ENCODE measurements around the gene CACNA1D.

Gene CACNA1D

DNA sequence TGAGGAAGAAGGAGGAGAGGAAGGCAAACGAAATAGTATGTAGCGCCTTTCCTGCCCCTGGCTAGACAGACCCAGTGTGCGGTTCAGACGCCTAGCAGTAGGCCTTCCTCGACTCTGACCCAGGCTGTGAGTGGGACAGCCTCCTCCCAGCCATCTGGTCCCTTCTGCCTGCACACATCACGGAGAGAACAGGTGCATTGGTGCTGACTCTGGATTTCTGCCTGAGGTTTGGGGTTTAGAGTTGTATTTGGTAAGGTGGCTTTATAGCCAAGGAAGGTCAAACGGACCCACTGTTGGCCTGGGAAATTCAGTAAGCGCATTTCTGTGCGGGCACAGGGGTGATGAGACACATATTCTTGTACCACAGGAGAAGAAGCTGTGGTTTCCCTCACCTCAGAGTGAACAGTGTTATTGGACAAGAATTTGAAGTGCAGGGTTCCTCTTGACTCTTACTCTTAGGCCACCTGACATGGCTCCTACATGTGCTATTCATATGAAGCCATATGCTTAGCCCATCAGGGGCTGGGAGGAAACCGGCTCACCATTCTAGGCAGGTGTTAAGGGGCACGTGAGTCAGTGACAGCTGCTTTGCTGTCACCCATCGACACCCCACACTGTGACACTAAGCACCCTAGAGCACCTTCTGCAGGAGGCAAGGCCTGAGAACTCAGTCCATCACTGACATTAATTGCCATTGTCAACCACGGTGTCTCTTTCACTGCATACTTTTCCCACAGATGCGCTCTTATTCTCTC lies 208.5 kb downstream of the CACNA1D start:
- H3K4me1 Mint-ChIP-seq = no peaks in the 10 kb centered on the region
- H3K27me3 Mint-ChIP-seq = peaks cover 3% of the 10 kb centered on the region
- ATAC-seq (ENCODE audit: low read depth) (no peak), DNase-seq (ENCODE audit: low spot score in 2 of 2) (peak in 1 of 2 donors; percentile 7)
- no peak overlapping the region for H3K27ac Mint-ChIP-seq
- no peak overlapping the region for H3K4me3 Mint-ChIP-seq
- H3K36me3 Mint-ChIP-seq = no peaks in the 10 kb centered on the region
- H3K9me3 Mint-ChIP-seq = no peaks in the 10 kb centered on the region

DNA sequence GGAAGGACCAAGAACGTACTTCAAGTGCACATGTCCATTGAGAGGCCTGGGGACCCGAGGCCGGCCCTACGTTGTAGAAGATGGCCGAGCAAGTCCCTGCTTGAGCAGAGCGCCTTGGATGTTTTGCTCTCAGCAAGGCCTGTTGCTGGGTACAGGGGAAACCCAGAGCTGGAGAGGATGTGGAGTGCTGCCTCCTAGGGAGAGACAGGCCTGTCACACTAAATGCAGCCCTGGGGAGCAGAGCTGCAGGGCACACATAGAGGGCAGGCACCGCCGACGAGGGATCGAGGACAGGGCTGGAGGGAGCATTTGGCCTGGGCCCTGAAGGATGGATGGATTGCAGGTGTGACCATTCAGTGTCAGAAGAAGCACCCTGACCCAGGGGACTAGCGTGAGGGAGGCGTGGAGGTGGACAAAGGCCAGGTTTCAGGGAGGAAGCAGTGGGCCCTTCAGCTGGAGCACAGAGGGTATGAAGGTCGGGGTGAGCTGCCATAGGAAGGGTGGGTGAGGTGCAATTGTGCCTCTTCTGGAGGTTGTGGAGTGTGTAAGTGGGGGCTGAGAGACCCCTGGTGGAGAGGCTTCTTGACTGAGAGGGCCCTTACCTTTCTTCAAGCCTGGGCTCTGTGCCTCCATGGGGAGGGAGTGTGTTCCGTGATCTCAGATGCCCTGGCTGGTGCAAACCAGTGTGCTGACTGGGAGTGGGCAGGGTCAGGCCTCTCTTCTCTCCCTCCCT lies 209.4 kb downstream of the CACNA1D start:
- Mint-ChIP-seq H3K4me3 (no peak overlapping the region), H3K9me3 (no peaks in the 10 kb centered on the region), H3K27ac (no peak overlapping the region), H3K4me1 (no peaks in the 10 kb centered on the region), H3K27me3 (peaks cover 1% of the 10 kb centered on the region), H3K36me3 (no peaks in the 10 kb centered on the region)
- no peak for ATAC-seq (ENCODE audit: low read depth)
- DNase-seq (ENCODE audit: low spot score in 2 of 2) = peak in 1 of 2 donors; percentile 9

DNA sequence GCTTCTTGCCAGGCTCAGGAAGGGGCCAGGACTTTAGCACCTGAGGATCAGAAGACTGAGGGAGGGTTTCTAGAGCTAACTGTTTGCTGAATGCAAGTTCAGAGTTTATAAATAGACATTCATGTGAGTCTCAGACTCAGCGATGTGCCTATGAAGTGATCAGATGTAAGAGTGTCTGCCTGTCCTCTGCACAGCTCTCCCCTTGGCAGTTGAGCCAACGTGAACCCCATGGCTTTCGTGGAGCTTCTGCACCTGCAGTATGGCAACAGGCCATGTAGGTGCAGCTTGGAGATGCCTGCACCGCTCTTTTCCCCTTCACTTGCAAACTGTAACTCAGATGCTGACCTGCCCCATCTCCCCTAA lies 209.9 kb downstream of the CACNA1D start:
- Mint-ChIP-seq H3K36me3 (no peaks in the 10 kb centered on the region), H3K4me3 (no peak overlapping the region), H3K4me1 (no peaks in the 10 kb centered on the region), H3K27me3 (peaks cover 1% of the 10 kb centered on the region), H3K27ac (no peak overlapping the region), H3K9me3 (no peaks in the 10 kb centered on the region)
- ATAC-seq (ENCODE audit: low read depth) (no peak), DNase-seq (ENCODE audit: low spot score in 2 of 2) (no peak)

DNA sequence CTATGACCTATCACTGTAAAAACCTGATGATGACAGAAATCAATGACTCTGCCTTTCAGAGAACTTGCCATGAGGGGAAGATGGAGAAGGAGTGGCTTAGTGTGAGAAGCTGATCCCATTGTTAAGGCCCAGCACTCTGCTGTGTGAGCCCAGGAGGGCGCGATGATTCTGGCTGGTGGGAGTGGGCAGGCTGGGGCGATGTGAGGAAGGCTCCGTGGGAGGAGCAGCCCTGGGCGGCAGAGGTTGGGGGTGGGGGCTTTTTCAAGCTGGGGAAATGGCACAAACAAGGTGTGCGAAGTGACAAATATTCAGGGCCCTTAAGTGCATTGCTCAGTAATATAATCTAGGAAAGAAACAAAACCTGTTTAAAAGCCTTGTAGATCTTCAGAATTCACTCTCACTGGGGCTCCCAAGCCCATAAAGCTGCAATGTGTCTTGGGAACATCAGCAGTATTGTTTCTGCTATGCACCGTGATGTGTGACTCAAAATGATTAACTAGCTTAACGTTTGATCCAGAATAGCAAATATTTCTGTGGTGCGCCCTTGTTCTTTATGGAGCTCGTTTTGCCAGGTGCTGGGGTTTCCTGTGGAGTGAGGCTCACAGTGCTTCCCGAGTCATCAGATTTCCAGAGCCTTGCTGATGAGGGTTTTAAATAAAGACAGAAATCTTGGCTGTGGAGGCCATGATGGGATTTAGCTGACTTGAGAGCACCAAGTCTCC lies 210.8 kb downstream of the CACNA1D start:
- Mint-ChIP-seq H3K27ac (no peak overlapping the region), H3K27me3 (peaks cover 1% of the 10 kb centered on the region), H3K9me3 (no peaks in the 10 kb centered on the region), H3K4me3 (no peak overlapping the region), H3K36me3 (no peaks in the 10 kb centered on the region), H3K4me1 (peaks cover 2% of the 10 kb centered on the region)
- DNase-seq (ENCODE audit: low spot score in 2 of 2) = no peak
- no peak for ATAC-seq (ENCODE audit: low read depth)

DNA sequence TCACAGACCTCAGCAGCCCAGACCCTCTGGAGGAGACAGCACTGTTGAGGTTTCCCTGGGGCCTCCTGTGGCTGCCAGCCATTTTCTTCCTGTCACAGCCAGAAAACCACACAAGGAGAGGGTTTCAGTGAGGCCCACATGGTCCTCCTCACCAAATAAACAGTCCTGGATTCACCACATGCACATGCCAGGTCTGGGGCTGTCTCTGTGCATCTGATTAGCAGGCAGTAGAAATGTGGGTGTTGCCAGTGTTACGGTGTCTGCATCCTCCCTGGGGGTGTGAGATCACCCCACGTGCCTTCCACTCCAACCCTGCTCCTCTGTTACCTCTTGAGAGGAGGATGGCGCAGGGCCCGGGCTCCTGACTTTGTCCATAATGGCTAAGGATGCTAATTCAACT lies 211.4 kb downstream of the CACNA1D start:
- no peaks in the 10 kb centered on the region for H3K9me3 Mint-ChIP-seq
- ATAC-seq (ENCODE audit: low read depth) (no peak), DNase-seq (ENCODE audit: low spot score in 2 of 2) (peak in 1 of 2 donors; percentile 8)
- H3K4me3 Mint-ChIP-seq = no peak overlapping the region
- H3K27ac Mint-ChIP-seq = no peak overlapping the region
- peaks cover 4% of the 10 kb centered on the region for H3K4me1 Mint-ChIP-seq
- no peaks in the 10 kb centered on the region for H3K36me3 Mint-ChIP-seq
- peaks cover 1% of the 10 kb centered on the region for H3K27me3 Mint-ChIP-seq

DNA sequence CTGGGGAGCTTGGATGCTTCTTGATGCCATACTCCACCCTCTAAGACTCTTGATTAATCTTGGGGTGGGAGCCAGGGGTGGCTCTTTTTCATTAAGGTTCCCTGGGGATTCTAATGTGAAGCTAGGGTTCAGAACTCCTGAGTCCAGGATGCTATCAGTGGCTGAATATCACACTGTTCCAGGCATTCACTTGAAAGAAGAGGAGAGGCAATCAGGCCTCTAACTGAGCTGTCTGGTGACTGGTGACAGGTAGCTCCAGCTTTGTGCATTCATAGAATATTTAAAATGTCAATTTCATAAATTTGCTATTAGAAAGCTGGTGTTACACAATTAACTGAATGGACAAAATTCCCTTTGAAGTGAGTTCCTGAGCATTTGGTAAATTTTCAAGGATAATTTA lies 212.8 kb downstream of the CACNA1D start:
- H3K4me3 Mint-ChIP-seq = no peak overlapping the region
- H3K27ac Mint-ChIP-seq = no peak overlapping the region
- H3K9me3 Mint-ChIP-seq = no peaks in the 10 kb centered on the region
- H3K27me3 Mint-ChIP-seq = peaks cover 1% of the 10 kb centered on the region
- H3K4me1 Mint-ChIP-seq = peaks cover 4% of the 10 kb centered on the region
- no peaks in the 10 kb centered on the region for H3K36me3 Mint-ChIP-seq
- ATAC-seq (ENCODE audit: low read depth) = no peak
- peak in 1 of 2 donors; percentile 3 for DNase-seq (ENCODE audit: low spot score in 2 of 2)

DNA sequence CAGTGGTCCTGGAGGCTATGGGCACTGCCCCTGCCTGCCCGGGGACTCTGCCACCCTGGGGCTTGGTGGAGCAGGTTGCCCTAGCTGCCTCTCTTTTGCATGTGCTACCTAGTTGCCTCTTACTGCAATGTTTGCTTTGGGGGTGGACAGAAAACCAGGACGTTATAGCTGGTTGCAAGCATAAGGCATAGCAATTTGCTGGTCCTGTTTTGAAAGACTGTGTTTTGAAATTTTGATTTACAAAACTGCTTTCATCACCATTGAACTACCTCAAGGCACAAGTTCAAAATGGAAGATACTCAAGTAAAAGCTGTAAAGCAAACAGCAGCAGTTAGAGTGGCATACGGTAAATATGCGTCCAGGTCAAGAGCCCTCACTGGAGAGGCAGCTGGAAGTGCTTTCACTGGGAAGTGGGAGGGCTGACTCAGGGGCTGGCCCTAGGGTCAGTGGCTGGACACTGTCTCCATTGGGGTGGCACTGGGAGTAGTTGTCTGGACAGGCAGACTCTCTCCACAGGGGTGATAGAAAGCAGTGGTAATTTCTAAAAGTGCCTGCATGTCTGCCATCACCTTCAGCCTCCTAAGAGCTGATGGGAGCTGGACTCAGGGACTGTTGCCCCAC lies 213.7 kb downstream of the CACNA1D start:
- ATAC-seq (ENCODE audit: low read depth) (no peak), DNase-seq (ENCODE audit: low spot score in 2 of 2) (peak in 1 of 2 donors; percentile 6)
- H3K27me3 Mint-ChIP-seq = peaks cover 1% of the 10 kb centered on the region
- H3K9me3 Mint-ChIP-seq = no peaks in the 10 kb centered on the region
- H3K4me3 Mint-ChIP-seq = no peak overlapping the region
- H3K4me1 Mint-ChIP-seq = peaks cover 6% of the 10 kb centered on the region
- H3K27ac Mint-ChIP-seq = no peak overlapping the region
- H3K36me3 Mint-ChIP-seq = no peaks in the 10 kb centered on the region

DNA sequence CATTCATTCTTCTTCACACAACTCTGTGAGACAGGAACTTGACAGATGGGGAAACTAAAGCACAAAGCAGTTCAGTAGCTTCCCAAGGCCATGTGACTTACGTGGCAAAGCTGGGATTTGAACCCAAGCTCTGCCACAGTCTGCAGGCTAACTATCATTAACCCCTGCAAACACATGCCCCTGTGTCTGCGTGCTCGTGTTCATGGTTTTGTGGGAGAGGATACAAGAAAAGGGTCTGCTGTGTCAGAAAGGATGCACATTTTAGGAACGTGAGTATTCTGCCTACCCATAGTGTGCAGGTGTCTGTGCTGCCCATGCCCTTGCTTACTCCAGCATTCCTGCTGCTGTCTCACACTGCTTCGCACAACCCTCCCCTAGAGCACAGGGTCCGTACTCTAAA lies 214.8 kb downstream of the CACNA1D start:
- H3K9me3 Mint-ChIP-seq = no peaks in the 10 kb centered on the region
- H3K27me3 Mint-ChIP-seq = peaks cover 1% of the 10 kb centered on the region
- ATAC-seq (ENCODE audit: low read depth) (no peak), DNase-seq (ENCODE audit: low spot score in 2 of 2) (no peak)
- no peaks in the 10 kb centered on the region for H3K36me3 Mint-ChIP-seq
- H3K4me3 Mint-ChIP-seq = no peak overlapping the region
- H3K4me1 Mint-ChIP-seq = peaks cover 6% of the 10 kb centered on the region
- H3K27ac Mint-ChIP-seq = no peak overlapping the region

DNA sequence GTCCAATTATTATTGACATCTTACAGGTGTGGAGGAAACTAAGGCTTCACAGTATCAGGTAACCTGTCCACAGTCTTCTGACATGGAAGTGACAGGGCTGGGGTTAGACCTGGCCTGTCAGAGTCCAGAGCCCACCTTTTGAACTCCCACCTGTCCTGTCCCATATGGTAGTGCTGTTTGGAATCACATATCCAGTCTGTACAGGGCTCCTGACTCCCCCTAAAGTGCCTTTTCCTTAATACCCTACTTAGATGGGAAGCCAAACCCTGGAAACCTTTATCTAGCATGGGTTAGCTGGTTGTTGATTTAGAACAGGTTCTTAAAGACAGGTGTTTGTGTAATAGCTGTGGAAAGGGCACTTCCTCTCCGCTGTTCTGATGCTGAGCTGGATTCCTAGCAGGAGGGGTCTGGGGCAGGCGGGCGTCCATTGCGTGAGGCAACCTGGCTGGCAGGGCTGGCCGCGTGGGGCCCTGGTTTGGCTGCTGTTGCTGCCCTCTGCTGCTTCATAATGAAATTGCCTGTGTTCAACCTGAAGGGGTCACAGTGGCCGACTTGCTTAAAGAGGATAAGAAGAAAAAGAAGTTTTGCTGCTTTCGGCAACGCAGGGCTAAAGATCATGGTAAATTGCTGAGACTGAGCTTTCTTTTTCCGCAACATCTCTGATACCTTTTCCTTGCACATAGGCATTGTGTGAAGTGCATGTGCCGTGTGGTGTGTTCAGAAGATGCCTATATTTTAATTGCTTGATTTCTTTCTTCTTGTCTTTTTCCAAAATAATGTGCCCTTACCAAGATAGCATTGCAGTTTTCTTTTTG lies 215.7 kb downstream of the CACNA1D start:
- Mint-ChIP-seq H3K4me1 (peaks cover 6% of the 10 kb centered on the region), H3K9me3 (no peaks in the 10 kb centered on the region), H3K4me3 (no peak overlapping the region), H3K27me3 (no peaks in the 10 kb centered on the region), H3K27ac (no peak overlapping the region), H3K36me3 (no peaks in the 10 kb centered on the region)
- peak; percentile 86 for ATAC-seq (ENCODE audit: low read depth)
- DNase-seq (ENCODE audit: low spot score in 2 of 2) = peak; percentile 49 to 62

DNA sequence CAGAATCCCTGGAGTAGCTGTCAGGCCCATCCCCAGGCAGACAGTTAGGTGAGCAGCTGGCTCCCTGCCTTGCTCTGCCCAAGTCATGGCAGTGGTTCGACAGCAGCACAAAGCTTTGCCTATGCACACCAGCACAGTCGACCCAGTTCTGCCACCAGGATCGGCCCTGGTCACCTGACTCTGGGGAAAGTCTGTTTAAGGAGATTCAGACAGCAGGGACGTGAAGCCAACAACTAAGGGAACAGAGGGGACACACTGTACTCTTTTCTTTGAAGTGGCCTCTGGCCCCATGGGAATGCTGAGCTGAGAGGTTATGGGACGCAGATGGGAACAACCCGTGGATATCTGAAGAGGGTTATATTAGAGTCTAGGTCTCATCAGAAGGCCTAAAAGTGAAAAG lies 217.0 kb downstream of the CACNA1D start:
- Mint-ChIP-seq H3K9me3 (no peaks in the 10 kb centered on the region), H3K27ac (no peak overlapping the region), H3K4me3 (no peak overlapping the region), H3K27me3 (no peaks in the 10 kb centered on the region), H3K4me1 (peaks cover 6% of the 10 kb centered on the region), H3K36me3 (no peaks in the 10 kb centered on the region)
- DNase-seq (ENCODE audit: low spot score in 2 of 2) (no peak), ATAC-seq (ENCODE audit: low read depth) (no peak)

DNA sequence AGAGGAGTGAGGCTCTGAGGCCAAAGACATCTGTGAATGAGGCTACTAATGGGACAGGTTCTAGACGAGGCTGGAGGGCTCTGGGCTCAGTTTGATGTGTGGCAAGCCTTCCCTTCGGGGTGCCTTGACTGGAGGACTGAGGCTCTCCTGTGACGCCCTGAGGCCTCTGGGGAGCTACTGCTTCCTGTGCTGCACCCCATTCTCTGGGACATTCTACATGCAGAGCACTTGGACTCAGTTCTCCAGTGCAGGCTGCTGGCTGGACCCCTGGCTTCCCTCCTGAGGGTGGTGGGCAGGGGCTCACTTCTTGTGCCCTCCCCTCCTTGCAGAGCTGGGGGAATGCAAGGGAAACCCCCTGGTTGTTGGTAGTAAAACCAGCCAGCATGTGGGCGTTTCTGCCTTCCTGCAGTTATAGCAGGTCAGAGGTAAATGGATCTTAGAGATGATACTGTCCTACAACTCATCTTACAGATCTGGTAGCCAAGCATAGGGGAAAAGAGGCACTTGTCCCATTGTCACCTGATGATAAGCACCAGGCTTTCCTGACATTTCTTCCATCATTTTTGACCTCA lies 218.5 kb downstream of the CACNA1D start:
- no peaks in the 10 kb centered on the region for H3K36me3 Mint-ChIP-seq
- no peaks in the 10 kb centered on the region for H3K27me3 Mint-ChIP-seq
- H3K9me3 Mint-ChIP-seq = no peaks in the 10 kb centered on the region
- no peak for DNase-seq (ENCODE audit: low spot score in 2 of 2)
- ATAC-seq (ENCODE audit: low read depth) = no peak
- peaks cover 6% of the 10 kb centered on the region for H3K4me1 Mint-ChIP-seq
- H3K27ac Mint-ChIP-seq = no peak overlapping the region
- no peak overlapping the region for H3K4me3 Mint-ChIP-seq

DNA sequence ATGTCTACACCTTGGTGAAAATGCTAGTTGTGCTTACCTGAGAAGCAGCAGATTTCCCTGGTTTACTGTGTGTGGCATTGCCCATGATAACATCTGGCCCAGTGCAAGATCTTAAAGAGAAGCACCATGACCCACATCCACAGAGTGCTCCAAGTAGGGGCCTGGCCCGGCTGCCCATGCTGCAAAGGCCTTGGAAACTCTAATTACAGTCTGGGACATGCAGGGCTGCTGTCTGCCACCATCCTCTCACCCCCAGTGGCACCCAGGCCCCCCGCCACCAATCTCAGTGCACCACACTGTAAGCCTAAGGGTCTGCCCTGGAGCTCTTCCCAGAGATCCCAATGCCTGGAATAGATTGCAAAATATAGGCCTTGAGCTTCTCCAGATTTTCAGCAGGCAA lies 219.2 kb downstream of the CACNA1D start:
- H3K4me3 Mint-ChIP-seq = no peak overlapping the region
- no peaks in the 10 kb centered on the region for H3K36me3 Mint-ChIP-seq
- H3K4me1 Mint-ChIP-seq = peaks cover 6% of the 10 kb centered on the region
- no peaks in the 10 kb centered on the region for H3K27me3 Mint-ChIP-seq
- no peaks in the 10 kb centered on the region for H3K9me3 Mint-ChIP-seq
- no peak for ATAC-seq (ENCODE audit: low read depth)
- DNase-seq (ENCODE audit: low spot score in 2 of 2) = no peak
- H3K27ac Mint-ChIP-seq = no peak overlapping the region

DNA sequence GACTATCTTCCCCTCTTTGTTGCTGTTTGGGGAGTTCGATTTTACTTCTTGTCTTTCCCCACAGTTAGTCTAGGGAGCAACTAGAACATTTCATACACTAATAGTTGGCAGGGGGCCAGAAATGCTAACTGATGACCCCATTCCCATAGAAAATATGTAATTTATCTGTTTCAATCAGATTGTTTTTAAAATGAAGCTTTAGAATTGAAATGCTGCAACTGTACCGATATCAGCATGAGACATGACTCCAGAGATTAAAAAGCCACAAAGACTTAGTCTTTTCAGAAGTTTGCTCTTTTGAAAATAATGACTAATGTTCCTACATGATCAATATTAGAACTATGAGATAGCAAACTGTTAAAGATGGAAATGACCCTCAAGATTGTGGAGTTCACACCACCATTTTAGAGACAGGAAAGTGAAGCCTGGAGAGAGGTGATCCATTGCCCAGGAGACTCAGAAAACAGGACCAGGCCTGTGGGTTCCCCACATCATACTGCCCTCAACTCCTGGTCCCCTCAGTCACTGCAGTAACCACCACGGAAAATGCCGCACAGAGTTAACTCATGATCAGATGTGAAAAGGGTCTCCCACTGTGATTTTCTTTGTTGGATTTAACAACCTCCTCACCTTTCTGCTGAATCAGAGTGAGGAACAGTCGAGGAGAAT lies 221.5 kb downstream of the CACNA1D start:
- ATAC-seq (ENCODE audit: low read depth) = no peak
- Mint-ChIP-seq H3K4me1 (peaks cover 2% of the 10 kb centered on the region), H3K36me3 (no peaks in the 10 kb centered on the region), H3K9me3 (no peaks in the 10 kb centered on the region), H3K27ac (no peak overlapping the region), H3K27me3 (no peaks in the 10 kb centered on the region), H3K4me3 (no peak overlapping the region)
- DNase-seq (ENCODE audit: low spot score in 2 of 2) = no peak

Data from memory B cell (primary cell).